Midbrain (tissue), 1 donor: ENCODE results near the gene WNT3A.

Source experiments
- DNase-seq: peaks from one replicate; lab custom pipeline; 2025; lab: John Stamatoyannopoulos, UW

The WNT3A gene

GRCh38 chr1:228031276-228031995, 24.6 kb downstream of the WNT3A start:
- DNase-seq = no peak

GRCh38 chr1:228032041-228032440, 25.2 kb downstream of the WNT3A start:
- DNase-seq = no peak

- no peak for DNase-seq
These were observed 26.6 kb downstream of the WNT3A start for GRCh38 chr1:228033376-228033775.

- DNase-seq = no peak
These were observed 28.4 kb downstream of the WNT3A start for GRCh38 chr1:228034954-228035837.

- DNase-seq = no peak
These were observed 29.0 kb downstream of the WNT3A start for GRCh38 chr1:228035844-228036243.

GRCh38 chr1:228036701-228037231, 30.0 kb downstream of the WNT3A start:
- DNase-seq = no peak

GRCh38 chr1:228037401-228038386, 30.9 kb downstream of the WNT3A start:
- no peak for DNase-seq

GRCh38 chr1:228038387-228039005, 31.7 kb downstream of the WNT3A start:
- DNase-seq = no peak

GRCh38 chr1:228039006-228039903, 32.5 kb downstream of the WNT3A start:
- DNase-seq = no peak

GRCh38 chr1:228039986-228040385, 33.2 kb downstream of the WNT3A start:
- DNase-seq = no peak

- DNase-seq = no peak
These were observed 34.5 kb downstream of the WNT3A start for GRCh38 chr1:228041316-228041715.

- no peak for DNase-seq
These were observed 35.7 kb downstream of the WNT3A start for GRCh38 chr1:228042508-228042907.

- DNase-seq = no peak
These were observed 36.6 kb downstream of the WNT3A start for GRCh38 chr1:228043281-228043848.

- DNase-seq = no peak
These were observed 38.2 kb downstream of the WNT3A start for GRCh38 chr1:228044961-228045360.

GRCh38 chr1:228045405-228045804, 38.6 kb downstream of the WNT3A start:
- no peak for DNase-seq

- no peak for DNase-seq
These were observed 39.1 kb downstream of the WNT3A start for GRCh38 chr1:228045871-228046270.

GRCh38 chr1:228046421-228047182, 39.8 kb downstream of the WNT3A start:
- no peak for DNase-seq

- no peak for DNase-seq
These were observed 40.3 kb downstream of the WNT3A start for GRCh38 chr1:228047183-228047466.

- DNase-seq = no peak
These were observed 41.3 kb downstream of the WNT3A start for GRCh38 chr1:228048120-228048519.
